Raji (cell line): ENCODE data around the gene NUCB1.

Experiments
- POLR2A ChIP-seq: IDR thresholded peaks from 2 replicates; pipeline ENCODE4 v1.6.1; 2011; ENCODE audit warnings: low read depth, low read length, control low read depth; ENCODE audit not compliant: insufficient read depth

NUCB1 gene

GRCh38 chr19:48964205-48965039 is 64.3 kb downstream of the NUCB1 start:
- no peak for TF ChIP-seq POLR2A

GRCh38 chr19:48965040-48965805 is 65.1 kb downstream of the NUCB1 start, which contains the start of gene FTL:
Gene FTL (plus strand): TSS chr19:48965309. CDS start chr19:48965508, 199 bp downstream.
- TF ChIP-seq POLR2A = peak; percentile 99

DNA sequence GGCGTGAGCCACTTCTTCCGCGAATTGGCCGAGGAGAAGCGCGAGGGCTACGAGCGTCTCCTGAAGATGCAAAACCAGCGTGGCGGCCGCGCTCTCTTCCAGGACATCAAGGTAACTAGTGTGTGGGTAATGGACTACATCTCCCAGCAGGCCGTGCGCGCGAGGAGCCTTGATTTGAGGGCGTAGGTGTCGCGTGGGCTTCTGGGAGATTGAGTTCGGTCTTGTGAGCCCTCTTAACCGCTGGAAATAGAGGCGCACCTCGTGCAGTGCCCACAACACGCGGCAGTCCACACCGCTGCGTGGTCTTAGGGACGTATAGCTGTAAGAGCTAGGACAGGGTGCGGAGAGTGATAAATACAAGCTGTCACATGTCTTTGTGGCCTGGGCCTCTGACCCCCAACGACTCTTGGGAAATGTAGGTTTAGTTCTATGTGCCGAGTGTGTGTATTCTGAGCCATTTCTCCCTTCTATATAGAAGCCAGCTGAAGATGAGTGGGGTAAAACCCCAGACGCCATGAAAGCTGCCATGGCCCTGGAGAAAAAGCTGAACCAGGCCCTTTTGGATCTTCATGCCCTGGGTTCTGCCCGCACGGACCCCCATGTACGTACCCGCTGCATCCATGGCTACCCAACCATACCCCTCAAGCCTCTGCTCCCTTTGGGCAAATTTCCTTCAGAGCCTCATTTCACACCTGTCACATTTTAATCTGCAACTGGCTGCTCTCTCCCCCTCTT is 65.9 kb downstream of the NUCB1 start:
- TF ChIP-seq POLR2A = no peak; the same call in 1 of the 2 replicates

DNA sequence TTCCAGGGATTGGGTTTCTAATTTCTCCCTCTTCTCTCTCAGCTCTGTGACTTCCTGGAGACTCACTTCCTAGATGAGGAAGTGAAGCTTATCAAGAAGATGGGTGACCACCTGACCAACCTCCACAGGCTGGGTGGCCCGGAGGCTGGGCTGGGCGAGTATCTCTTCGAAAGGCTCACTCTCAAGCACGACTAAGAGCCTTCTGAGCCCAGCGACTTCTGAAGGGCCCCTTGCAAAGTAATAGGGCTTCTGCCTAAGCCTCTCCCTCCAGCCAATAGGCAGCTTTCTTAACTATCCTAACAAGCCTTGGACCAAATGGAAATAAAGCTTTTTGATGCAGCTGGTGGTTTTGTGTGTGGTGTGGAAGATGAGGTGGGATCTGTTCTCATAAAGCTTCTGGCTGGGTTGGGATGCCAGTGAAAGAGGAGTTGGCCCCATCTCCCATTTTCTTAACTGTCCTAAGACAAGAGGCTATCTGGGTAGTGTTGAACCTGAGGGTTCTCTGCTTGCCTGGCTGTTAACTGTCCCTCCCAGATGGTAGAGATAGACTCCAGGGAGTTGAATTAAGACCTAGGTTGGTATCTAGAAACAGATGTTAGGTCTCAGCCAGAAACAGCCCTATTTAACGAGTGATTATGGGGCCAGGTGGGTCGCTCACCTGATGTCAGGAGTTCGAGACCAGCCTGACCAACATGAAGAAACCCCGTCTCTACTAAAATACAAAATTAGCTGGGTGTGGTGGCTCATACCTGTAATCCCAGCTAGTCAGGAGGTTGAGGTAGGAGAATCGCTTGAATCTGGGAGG is 66.6 kb downstream of the NUCB1 start:
- no peak for TF ChIP-seq POLR2A

GRCh38 chr19:48967346-48968178 is 67.5 kb downstream of the NUCB1 start:
- TF ChIP-seq POLR2A = peak; percentile 34; the same call in 1 of the 2 replicates

DNA sequence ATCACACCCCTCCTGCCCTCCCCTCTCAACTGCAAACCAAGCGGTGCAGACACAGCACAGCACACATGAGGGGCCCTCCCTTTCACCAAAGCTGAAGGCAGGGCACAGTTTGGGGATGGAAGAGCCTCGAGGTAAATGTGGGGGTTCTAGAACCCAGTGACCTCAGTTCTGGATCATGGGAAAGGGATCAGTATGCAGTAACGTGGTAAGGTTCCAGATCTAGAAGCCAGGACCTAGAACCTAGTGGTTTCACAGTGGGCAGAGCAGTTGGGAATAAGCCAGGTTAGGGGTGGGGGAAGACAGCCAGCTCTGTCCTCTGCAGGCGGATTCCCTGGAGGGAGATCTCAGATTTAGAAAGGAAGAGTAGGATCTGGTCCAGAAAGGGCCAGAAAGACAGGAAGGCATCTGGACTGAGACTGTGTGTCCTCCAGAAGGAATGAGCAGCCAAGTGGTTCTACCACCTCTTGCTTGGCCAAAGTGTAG is 68.1 kb downstream of the NUCB1 start:
- TF ChIP-seq POLR2A = no peak

DNA sequence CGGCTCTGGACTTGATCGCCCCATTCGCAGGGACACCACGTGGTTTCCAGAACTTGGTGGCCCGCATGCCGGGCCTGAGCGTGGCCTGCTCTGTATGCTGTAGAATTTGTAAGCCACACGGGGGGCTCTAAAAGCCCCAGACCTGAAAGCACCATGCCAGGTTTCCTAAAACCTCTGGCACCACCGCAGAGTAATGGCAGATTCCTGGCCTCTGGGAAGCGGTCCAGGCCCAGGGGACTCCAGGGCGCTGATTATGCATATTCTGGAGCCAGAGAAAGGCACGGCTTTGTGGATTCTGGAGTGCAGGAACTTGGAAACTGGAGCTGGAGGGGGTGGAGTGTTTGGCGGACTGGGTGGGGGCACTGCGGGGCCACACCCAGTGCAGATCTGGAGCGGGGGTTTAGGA is 68.7 kb downstream of the NUCB1 start:
- no peak for TF ChIP-seq POLR2A

- no peak for TF ChIP-seq POLR2A
These were observed 69.4 kb downstream of the NUCB1 start for GRCh38 chr19:48969276-48970138.

- TF ChIP-seq POLR2A = no peak
These were observed 70.1 kb downstream of the NUCB1 start for GRCh38 chr19:48970139-48970766.

DNA sequence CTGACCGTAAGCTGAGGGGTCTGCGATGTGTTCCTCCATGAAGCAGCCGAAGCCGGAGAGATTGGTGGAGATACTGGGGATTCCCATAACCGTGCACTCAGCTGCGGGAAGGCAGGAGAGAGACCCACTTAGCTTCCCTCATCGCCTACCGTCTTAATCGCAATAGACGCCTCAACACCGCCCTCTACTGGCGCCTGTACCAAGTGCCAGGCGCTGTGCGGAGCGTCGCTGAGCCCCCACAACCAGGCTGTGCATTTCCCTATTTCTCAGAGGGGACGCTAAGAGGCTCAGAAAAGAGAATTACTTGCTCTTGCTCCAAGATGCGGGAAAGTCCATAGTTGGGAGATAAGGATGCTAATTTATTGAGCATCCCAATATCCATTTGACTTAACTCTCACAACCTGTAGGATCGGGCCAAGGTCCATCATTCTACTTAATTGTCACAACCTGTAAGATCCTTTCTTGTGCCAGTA is 70.8 kb downstream of the NUCB1 start:
- TF ChIP-seq POLR2A = no peak
